Measurements from ENCODE around the gene REEP3.
"Not testable (repeated sequence)": the region's sequence is repeated elsewhere in the genome, so short reads cannot be mapped to it uniquely, and the experiment has no call there.

Gene REEP3

GRCh38 chr10:63549810-63550209, 28.6 kb downstream of the REEP3 start:
- DNase-seq (ENCODE audit: low spot score) = peak; percentile 83

GRCh38 chr10:63553031-63553430, 31.8 kb downstream of the REEP3 start:
- no peak for DNase-seq (ENCODE audit: low spot score)

- no peak for DNase-seq (ENCODE audit: low spot score)
Observed at GRCh38 chr10:63553473-63553872, 32.3 kb downstream of the REEP3 start.

- DNase-seq (ENCODE audit: low spot score) = no peak
Observed at GRCh38 chr10:63554657-63555056, 33.5 kb downstream of the REEP3 start.

GRCh38 chr10:63555330-63555729, 34.1 kb downstream of the REEP3 start:
- DNase-seq (ENCODE audit: low spot score) = no peak

GRCh38 chr10:63558132-63558784, 37.1 kb downstream of the REEP3 start:
- DNase-seq (ENCODE audit: low spot score) = peak; percentile 59

- DNase-seq (ENCODE audit: low spot score) = peak; percentile 73
Observed at GRCh38 chr10:63561341-63561740, 40.1 kb downstream of the REEP3 start.

GRCh38 chr10:63562391-63562790, 41.2 kb downstream of the REEP3 start:
- no peak for DNase-seq (ENCODE audit: low spot score)

GRCh38 chr10:63562857-63563256, 41.7 kb downstream of the REEP3 start:
- DNase-seq (ENCODE audit: low spot score) = no peak

GRCh38 chr10:63563623-63564022, 42.4 kb downstream of the REEP3 start:
- DNase-seq (ENCODE audit: low spot score) = no peak

- not testable (repeated sequence) for DNase-seq (ENCODE audit: low spot score)
Observed at GRCh38 chr10:63564731-63565130, 43.5 kb downstream of the REEP3 start.

- peak; percentile 92 for DNase-seq (ENCODE audit: low spot score)
Observed at GRCh38 chr10:63573068-63573697, 52.0 kb downstream of the REEP3 start.

- DNase-seq (ENCODE audit: low spot score) = no peak
Observed at GRCh38 chr10:63574011-63574410, 52.8 kb downstream of the REEP3 start.

- DNase-seq (ENCODE audit: low spot score) = no peak
Observed at GRCh38 chr10:63576501-63576900, 55.3 kb downstream of the REEP3 start.

GRCh38 chr10:63578501-63578900, 57.3 kb downstream of the REEP3 start:
- DNase-seq (ENCODE audit: low spot score) = no peak

- DNase-seq (ENCODE audit: low spot score) = no peak
Observed at GRCh38 chr10:63579371-63580014, 58.3 kb downstream of the REEP3 start.

GRCh38 chr10:63582690-63583089, 61.5 kb downstream of the REEP3 start:
- no peak for DNase-seq (ENCODE audit: low spot score)

GRCh38 chr10:63583397-63583796, 62.2 kb downstream of the REEP3 start:
- DNase-seq (ENCODE audit: low spot score) = no peak

- DNase-seq (ENCODE audit: low spot score) = peak; percentile 89
Observed at GRCh38 chr10:63583909-63584724, 62.9 kb downstream of the REEP3 start.

- no peak for DNase-seq (ENCODE audit: low spot score)
Observed at GRCh38 chr10:63584725-63585035, 63.5 kb downstream of the REEP3 start.

- no peak for DNase-seq (ENCODE audit: low spot score)
Observed at GRCh38 chr10:63585041-63585440, 63.8 kb downstream of the REEP3 start.

GRCh38 chr10:63586043-63586442, 64.8 kb downstream of the REEP3 start:
- no peak for DNase-seq (ENCODE audit: low spot score)

- no peak for DNase-seq (ENCODE audit: low spot score)
Observed at GRCh38 chr10:63587191-63587590, 66.0 kb downstream of the REEP3 start.

Measured in cerebellar cortex (tissue), 1 donor.